NB4 (cell line): ENCODE measurements around the gene DGKQ.

Experiments
- CTCF ChIP-seq: IDR thresholded peaks from one replicate; pipeline ENCODE4 v1.5.1; 2012; ENCODE audit warnings: low read depth, low read length
- MYC ChIP-seq: IDR thresholded peaks from 2 replicates; pipeline ENCODE4 v1.6.1; 2011; ENCODE audit warnings: low read depth, low read length
- POLR2A ChIP-seq: IDR thresholded peaks from 2 replicates; pipeline ENCODE4 v1.6.1; 2011; ENCODE audit warnings: mild to moderate bottlenecking; ENCODE audit not compliant: insufficient read length; ENCODE audit errors: extremely low read depth
- TF ChIP-seq, protein P1 (sequence below): IDR thresholded peaks from 2 replicates; pipeline ENCODE4 v1.6.1; 2011; ENCODE audit warnings: low read depth, low read length

- no peak for TF ChIP-seq POLR2A
- no peak for TF ChIP-seq CTCF
- TF ChIP-seq MYC: no peak
- TF ChIP-seq, protein P1, sequence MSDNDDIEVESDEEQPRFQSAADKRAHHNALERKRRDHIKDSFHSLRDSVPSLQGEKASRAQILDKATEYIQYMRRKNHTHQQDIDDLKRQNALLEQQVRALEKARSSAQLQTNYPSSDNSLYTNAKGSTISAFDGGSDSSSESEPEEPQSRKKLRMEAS: no peak
Measured at GRCh38 chr4:955931-956381, 17.4 kb downstream of the DGKQ start.
